ENCODE data around the gene MRGPRF.

Gene MRGPRF

GRCh38 chr11:69022260-69022659, 9.2 kb upstream of the MRGPRF start:
- DNase-seq (ENCODE audit: low read depth, low spot score), result no peak

- DNase-seq (ENCODE audit: low read depth, low spot score), result no peak
Measured at GRCh38 chr11:69018924-69019323, 5.9 kb upstream of the MRGPRF start.

GRCh38 chr11:69017951-69018350, 4.9 kb upstream of the MRGPRF start:
- no peak for DNase-seq (ENCODE audit: low read depth, low spot score)

- DNase-seq (ENCODE audit: low read depth, low spot score), result no peak
Measured at GRCh38 chr11:69014898-69015549, 2.0 kb upstream of the MRGPRF start.

GRCh38 chr11:69014084-69014851, 1.2 kb upstream of the MRGPRF start:
- no peak for DNase-seq (ENCODE audit: low read depth, low spot score)

- DNase-seq (ENCODE audit: low read depth, low spot score), result no peak
Measured at GRCh38 chr11:69012092-69013008, 696 bp downstream of the MRGPRF start.

- DNase-seq (ENCODE audit: low read depth, low spot score), result no peak
Measured at GRCh38 chr11:69011624-69012091, 1.4 kb downstream of the MRGPRF start.

- DNase-seq (ENCODE audit: low read depth, low spot score), result no peak
Measured at GRCh38 chr11:69010964-69011623, 2.0 kb downstream of the MRGPRF start.

- no peak for DNase-seq (ENCODE audit: low read depth, low spot score)
Measured at GRCh38 chr11:69010361-69010891, 2.6 kb downstream of the MRGPRF start.

- no peak for DNase-seq (ENCODE audit: low read depth, low spot score)
Measured at GRCh38 chr11:69009441-69010211, 3.4 kb downstream of the MRGPRF start.

GRCh38 chr11:69008737-69009440, 4.2 kb downstream of the MRGPRF start:
- DNase-seq (ENCODE audit: low read depth, low spot score), result no peak

GRCh38 chr11:69007975-69008381, 5.1 kb downstream of the MRGPRF start:
- no peak for DNase-seq (ENCODE audit: low read depth, low spot score)

GRCh38 chr11:69006816-69007215, 6.2 kb downstream of the MRGPRF start:
- no peak for DNase-seq (ENCODE audit: low read depth, low spot score)

GRCh38 chr11:69005631-69006368, 7.2 kb downstream of the MRGPRF start:
- no peak for DNase-seq (ENCODE audit: low read depth, low spot score)

- no peak for DNase-seq (ENCODE audit: low read depth, low spot score)
Measured at GRCh38 chr11:69005183-69005630, 7.8 kb downstream of the MRGPRF start.

- no peak for DNase-seq (ENCODE audit: low read depth, low spot score)
Measured at GRCh38 chr11:69004411-69005182, 8.4 kb downstream of the MRGPRF start.

- no peak for DNase-seq (ENCODE audit: low read depth, low spot score)
Measured at GRCh38 chr11:69003866-69004367, 9.1 kb downstream of the MRGPRF start.

GRCh38 chr11:69003301-69003865, 9.7 kb downstream of the MRGPRF start:
- DNase-seq (ENCODE audit: low read depth, low spot score), result no peak

Data from activated CD4-positive, CD25-positive, alpha-beta regulatory T cell treated with anti-CD3 and anti-CD28 coated beads, Interleukin-2, amount 50 U/mL, for 16 hours (primary cell).